ENCODE results near the gene AGMAT. TPM values are rescaled to one million over a fixed set of nuclear protein-coding genes. Genes with fewer than 3 reads are reported as not detected.
A peak's percentile ranks its signal among the peaks of the same experiment; 100 is the strongest.

Gene AGMAT
- not detected for polyA plus RNA-seq (2012; ENCODE audit: insufficient read depth, insufficient read length)

GRCh38 chr1:15584489-15585363 is at the start of gene AGMAT:
AGMAT (minus strand) TSS chr1:15585051; CDS start chr1:15584967, 84 bp downstream.
- no peak within 1 kb of the TSS for H3K4me3 ChIP-seq (ENCODE audit: low read length)

DNA sequence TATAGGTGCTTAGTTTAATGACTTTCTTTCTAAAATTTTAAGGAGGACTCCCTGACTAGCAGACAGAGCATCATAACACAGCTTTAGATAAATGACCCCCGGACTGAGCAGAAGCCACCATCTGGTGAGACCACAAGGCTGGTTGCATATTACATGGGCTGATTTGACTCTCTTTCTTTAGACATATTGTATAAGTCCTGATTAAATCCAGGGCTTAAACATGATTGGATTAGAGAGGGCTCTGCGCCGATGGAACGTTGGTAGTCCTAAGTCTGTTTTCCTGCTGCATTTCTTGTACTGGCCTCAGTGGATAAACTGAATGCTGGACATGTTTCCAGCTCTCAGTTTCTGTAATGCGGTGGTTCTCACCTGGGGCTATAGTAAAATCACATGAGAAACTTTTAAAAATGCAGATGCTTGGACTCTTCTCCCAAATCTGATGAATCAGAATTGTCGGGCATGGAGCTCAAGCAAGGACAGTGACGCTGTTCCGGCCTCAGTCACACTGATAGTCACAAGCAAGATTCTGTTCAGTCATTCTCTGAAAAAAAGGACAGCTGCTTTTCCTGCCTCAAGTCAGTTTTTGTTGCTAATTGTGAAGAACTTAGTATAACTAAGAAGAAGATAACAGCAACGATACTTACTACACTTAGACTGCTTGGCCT is 49.0 kb upstream of the AGMAT start:
- no peak overlapping the region for H3K4me3 ChIP-seq (ENCODE audit: low read length)
- DNase-seq (ENCODE audit: low read depth, low spot score), result no peak

More at GRCh38 chr1:15584489-15585363, at the start of gene AGMAT:
- no peak for DNase-seq (ENCODE audit: low read depth, low spot score)

DNA sequence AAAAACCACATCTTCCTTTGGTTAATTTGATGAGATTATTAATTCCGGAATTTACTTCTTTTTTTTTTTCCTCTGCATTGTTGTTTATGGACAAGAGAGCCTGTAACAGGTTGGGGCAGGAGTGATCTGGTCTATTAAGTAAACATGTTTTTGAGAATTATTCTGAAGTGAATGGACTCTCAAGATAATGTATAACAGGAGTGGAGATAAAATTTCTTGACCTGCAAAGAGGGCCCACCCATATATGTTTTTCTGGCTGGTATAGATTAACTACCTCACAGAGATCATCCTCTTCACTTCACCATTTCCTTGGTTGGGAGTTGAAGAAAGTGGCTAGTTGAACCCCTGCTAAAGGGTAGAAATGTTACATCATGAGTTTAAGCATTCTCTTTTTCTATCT is 43.2 kb upstream of the AGMAT start:
- DNase-seq (ENCODE audit: low read depth, low spot score), result no peak

DNA sequence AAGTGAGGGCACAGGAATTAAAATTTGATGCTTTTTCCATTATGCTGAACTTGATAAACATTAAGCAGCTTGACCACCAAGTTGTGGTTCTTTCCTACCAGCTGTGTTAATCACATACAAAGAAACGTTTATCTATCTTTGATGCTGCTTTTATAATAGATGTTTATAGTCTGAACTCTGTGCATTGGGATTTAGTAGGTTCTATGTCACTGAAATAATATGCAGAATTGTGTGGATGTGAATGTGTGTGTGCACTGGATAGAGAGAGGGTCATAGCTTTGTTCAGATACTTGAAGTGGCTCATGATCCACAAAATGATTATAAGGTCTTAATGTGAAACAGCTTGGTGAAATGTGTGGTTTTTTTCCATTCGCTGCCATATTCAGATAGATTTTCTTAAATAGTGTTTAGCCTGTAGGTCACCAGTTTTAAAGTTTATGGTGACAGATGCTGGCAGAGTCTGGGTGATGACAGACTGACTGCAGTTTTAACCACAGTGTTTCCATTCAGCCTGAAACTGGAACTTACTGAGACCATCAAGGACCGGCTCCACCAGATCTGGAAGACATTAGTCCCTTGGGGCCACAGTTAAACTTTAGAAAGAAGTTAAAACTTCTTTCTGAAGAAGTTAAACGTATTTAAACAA is 42.6 kb upstream of the AGMAT start:
- H3K4me3 ChIP-seq (ENCODE audit: low read length), result no peak overlapping the region
- no peak for DNase-seq (ENCODE audit: low read depth, low spot score)

More for the DNA sequence above, 43.2 kb upstream of the AGMAT start:
- H3K4me3 ChIP-seq (ENCODE audit: low read length), result no peak overlapping the region

- H3K4me3 ChIP-seq (ENCODE audit: low read length), result no peak overlapping the region
- no peak for DNase-seq (ENCODE audit: low read depth, low spot score)
Observed at GRCh38 chr1:15626269-15626950, 41.6 kb upstream of the AGMAT start.

DNA sequence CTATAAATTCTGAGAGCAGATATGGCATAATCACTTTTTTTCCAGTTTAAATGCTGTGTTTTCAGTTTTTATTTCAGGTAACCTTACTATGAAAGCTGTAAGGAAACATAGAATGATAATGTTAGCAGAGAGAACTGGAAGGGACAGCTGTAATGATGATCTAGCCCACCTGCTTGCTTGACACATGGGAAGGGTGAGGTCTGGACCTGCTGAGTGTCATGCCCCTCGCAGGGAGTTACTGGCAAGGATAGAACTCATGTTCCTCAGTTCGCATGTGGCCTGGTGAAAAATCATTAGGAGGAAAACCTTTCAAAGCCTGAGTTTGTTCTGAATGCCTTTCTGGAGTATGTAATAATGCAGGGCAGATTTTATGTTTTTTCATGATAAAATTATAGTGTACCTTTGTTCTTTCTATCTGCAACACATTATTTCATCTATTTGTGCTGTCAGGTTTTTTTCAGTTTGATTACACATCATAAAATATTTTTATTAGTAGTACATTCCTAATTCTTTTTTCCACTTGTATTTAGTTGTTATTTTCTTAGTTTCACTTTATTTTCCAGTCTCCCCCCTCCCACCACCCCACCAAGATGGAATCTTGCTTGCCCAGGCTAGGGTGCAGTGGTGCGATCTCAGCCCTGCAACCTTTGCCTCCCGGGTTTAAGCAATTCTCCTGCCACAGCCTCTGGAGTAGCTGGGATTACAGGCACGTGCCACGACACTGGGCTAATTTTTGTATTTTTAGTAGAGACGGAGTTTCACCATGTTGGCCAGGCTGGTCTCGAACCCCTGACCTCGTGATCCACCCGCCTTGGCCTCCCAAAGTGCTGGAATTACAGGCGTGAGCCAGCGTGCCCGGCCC is 40.4 kb upstream of the AGMAT start:
- no peak overlapping the region for H3K4me3 ChIP-seq (ENCODE audit: low read length)
- no peak for DNase-seq (ENCODE audit: low read depth, low spot score)

DNA sequence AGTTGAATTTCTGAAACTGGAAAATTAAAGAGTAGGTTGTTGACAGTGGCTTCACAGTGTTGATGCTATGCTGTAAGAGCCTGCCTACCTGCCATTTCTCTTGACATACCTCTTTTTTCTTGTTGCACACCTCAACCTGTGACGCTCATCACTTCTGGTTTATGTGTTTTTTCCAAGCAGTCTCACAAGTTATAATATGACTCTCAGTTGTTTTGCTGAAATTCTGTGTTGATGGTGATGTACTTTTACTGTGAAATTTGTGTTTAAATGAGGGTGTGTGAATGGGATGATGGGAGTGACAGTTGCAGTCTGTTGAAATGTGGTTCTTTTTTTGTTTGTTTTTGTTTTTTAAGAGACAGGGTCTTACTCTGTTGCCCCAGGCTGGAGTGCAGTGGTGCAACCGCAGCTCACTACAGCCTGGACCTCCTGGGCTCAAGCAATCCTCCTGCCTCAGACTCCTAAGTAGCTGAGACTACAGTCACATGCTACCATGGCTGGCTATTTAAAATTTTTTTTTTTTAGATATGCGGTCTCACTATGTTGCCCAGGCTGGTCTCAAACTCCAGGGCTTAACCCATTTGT is 39.4 kb upstream of the AGMAT start:
- DNase-seq (ENCODE audit: low read depth, low spot score), result no peak
- H3K4me3 ChIP-seq (ENCODE audit: low read length), result no peak overlapping the region

DNA sequence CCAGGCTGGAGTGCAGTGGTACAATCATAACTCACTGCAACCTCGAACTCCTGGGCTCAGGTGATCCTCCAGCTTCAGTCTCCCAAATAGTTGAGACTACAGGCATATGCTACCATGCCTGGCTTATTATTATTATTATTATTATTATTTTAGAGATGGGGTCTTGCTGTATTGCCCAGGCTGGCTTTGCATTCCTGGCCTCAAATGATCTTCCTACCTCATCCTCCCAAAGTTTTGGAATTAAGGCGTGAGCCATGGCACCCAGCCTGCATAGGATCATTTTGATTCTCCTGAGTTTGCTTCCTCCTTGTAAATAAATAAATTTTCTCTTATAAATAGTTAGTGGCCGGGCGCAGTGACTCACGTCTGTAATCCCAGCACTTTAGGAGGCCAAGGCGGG is 38.6 kb upstream of the AGMAT start:
- no peak for DNase-seq (ENCODE audit: low read depth, low spot score)
- H3K4me3 ChIP-seq (ENCODE audit: low read length), result no peak overlapping the region

- no peak for DNase-seq (ENCODE audit: low read depth, low spot score)
Observed at GRCh38 chr1:15622712-15623373, 38.0 kb upstream of the AGMAT start.

GRCh38 chr1:15621975-15622374 is 37.1 kb upstream of the AGMAT start:
- no peak overlapping the region for H3K4me3 ChIP-seq (ENCODE audit: low read length)
- no peak for DNase-seq (ENCODE audit: low read depth, low spot score)

More at GRCh38 chr1:15622712-15623373, 38.0 kb upstream of the AGMAT start:
- no peak overlapping the region for H3K4me3 ChIP-seq (ENCODE audit: low read length)

DNA sequence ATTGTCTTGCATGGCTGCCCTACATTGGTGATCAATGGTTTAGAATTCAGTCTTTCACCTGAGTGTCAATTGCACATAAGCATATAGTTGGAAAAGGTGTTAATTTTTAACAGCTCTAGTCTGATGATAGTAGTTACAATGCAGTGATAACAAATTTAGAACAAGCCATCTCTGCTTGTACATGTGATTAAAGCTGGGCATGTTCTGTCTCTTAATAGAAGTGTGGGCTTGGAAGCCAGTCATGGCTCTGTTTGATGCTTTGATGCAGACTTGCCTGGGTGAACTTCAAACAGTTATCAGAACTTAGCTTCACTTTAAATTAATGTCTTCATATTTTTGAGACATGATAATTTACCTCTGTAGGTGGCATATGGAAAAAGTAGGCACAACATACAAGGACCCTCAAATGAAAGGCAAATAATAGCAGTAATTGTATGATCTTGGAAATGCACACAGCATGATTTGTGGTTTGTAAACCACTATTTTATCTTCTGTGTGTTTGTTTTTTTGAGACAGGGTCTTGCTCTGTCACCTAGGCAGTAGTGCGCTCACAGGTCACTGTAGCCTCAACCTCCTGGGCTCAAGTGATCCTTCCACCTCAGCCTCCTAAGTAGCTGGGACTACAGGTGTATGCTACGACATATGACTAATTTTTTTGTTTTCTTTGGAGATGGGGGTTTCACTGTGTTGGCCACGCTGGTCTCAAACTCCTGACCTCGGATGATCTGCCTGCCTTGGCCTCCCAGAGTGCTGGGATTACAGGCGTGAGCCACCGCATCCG is 36.2 kb upstream of the AGMAT start:
- DNase-seq (ENCODE audit: low read depth, low spot score), result no peak
- no peak overlapping the region for H3K4me3 ChIP-seq (ENCODE audit: low read length)

DNA sequence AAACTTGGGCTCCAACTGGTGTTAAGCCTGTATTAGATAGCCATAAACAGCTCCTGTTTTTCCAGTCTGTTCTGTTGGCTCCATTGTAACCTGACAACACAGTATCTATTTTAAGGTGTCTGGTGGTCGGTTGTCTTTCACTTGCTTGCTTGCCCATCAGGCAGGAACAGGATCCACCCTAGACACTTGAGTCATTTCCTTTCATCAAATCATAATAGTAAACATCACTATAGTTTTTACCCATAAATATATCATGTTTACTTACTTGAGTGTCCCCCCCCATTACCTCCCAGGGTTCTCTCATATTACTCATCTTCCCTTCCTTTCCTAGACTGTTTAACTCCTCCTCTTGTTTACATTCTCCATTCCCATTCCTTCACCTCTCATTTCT is 35.3 kb upstream of the AGMAT start:
- no peak overlapping the region for H3K4me3 ChIP-seq (ENCODE audit: low read length)
- no peak for DNase-seq (ENCODE audit: low read depth, low spot score)

GRCh38 chr1:15618655-15619525 is 34.0 kb upstream of the AGMAT start:
- DNase-seq (ENCODE audit: low read depth, low spot score), result no peak
- peak overlapping the region; percentile 79 for H3K4me3 ChIP-seq (ENCODE audit: low read length)

- DNase-seq (ENCODE audit: low read depth, low spot score), result peak; percentile 19
- peak overlapping the region; percentile 79 for H3K4me3 ChIP-seq (ENCODE audit: low read length)
Observed at GRCh38 chr1:15618077-15618654, 33.3 kb upstream of the AGMAT start.

GRCh38 chr1:15617173-15618076 is 32.6 kb upstream of the AGMAT start, which contains the start of gene DDI2:
DDI2 (plus strand) TSS chr1:15617458; CDS start chr1:15617671, 213 bp downstream.
- H3K4me3 ChIP-seq (ENCODE audit: low read length), result peak within 1 kb of the TSS; percentile 79
- peak; percentile 93 for DNase-seq (ENCODE audit: low read depth, low spot score)

Data from Jurkat, Clone E6-1 (cell line).